B cell (primary cell): ENCODE measurements around the gene SLC52A3.

Source experiments
- EZH2 ChIP-seq: IDR thresholded peaks from 2 replicates; pipeline ENCODE4 v1.6.1; 2012; ENCODE audit warnings: borderline replicate concordance, low read depth, mild to moderate bottlenecking, moderate library complexity, low read length; ENCODE audit not compliant: insufficient read depth, poor library complexity, severe bottlenecking
- TF ChIP-seq, protein P1 (sequence below): fragments of 200-600 bp; IDR thresholded peaks from one replicate; pipeline ENCODE4 v1.8.0; 2022; ENCODE audit warnings: antibody characterized with exemption, mild to moderate bottlenecking

DNA sequence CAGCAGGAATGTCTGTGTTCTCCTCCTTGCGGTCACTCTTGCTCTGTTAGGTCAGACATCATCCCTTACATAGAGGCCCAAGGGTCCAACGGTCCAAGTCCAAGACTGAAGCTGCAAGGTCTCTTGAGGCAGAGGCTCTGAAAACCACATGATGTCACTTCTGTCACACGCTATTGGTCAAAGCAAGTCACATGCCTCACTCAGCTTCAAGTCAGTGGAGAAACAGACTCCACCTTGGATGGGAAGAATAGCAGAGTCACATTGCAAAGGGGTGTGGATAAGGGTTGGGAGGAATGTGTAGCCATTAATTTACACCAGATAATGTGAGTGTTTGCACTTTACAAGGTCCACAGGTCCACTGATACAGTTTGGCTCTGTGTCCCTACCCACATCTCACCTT, 17.5 kb downstream of the SLC52A3 start:
- TF ChIP-seq, protein P1, sequence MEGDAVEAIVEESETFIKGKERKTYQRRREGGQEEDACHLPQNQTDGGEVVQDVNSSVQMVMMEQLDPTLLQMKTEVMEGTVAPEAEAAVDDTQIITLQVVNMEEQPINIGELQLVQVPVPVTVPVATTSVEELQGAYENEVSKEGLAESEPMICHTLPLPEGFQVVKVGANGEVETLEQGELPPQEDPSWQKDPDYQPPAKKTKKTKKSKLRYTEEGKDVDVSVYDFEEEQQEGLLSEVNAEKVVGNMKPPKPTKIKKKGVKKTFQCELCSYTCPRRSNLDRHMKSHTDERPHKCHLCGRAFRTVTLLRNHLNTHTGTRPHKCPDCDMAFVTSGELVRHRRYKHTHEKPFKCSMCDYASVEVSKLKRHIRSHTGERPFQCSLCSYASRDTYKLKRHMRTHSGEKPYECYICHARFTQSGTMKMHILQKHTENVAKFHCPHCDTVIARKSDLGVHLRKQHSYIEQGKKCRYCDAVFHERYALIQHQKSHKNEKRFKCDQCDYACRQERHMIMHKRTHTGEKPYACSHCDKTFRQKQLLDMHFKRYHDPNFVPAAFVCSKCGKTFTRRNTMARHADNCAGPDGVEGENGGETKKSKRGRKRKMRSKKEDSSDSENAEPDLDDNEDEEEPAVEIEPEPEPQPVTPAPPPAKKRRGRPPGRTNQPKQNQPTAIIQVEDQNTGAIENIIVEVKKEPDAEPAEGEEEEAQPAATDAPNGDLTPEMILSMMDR: no peak
- TF ChIP-seq EZH2: no peak
